Hepatocyte (in vitro differentiated cells): ENCODE data around the gene RAPGEF6.

ENCODE experiments used
- CTCF ChIP-seq: fragments of 200-600 bp; sonication (generic); IDR thresholded peaks from 2 replicates; pipeline ENCODE4 v1.5.1; 2016; ENCODE audit warnings: antibody characterized with exemption, mild to moderate bottlenecking; ENCODE audit not compliant: poor library complexity
- EZH2 ChIP-seq: fragments of 200-600 bp; sonication (generic); IDR thresholded peaks from 2 replicates; pipeline ENCODE4 v1.6.1; 2016; ENCODE audit warnings: antibody characterized with exemption, mild to moderate bottlenecking, borderline replicate concordance
- EZH2phosphoT487 ChIP-seq: fragments of 200-600 bp; sonication (generic); IDR thresholded peaks from one replicate; pipeline ENCODE4 v1.6.1; 2018; ENCODE audit warnings: antibody characterized with exemption, mild to moderate bottlenecking, low read depth, moderate library complexity; ENCODE audit not compliant: unreplicated experiment, severe bottlenecking

- TF ChIP-seq CTCF: no peak
- no peak for TF ChIP-seq EZH2
- no peak for TF ChIP-seq EZH2phosphoT487
These were observed 174.0 kb downstream of the RAPGEF6 start for GRCh38 chr5:131460867-131461572.
